Measurements from ENCODE around the gene OR6N2.

The OR6N2 gene

DNA sequence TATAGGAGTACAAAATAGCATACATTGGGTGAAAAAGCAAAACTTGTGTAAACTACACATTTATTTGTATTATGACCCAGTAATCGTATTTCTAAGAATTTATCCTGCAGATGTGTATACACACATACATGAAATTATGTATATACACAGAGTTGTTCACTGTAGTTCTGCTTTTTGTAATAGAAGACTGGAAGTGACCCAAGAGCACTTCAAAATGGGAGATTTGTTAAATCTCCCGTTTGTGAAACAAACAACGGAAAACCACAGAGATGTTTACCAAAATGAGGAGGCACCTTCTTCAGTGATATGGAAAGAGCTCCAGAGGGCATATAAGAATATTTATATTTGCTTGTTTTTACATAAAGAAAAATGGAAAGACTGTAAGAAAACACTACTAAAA, 32.2 kb upstream of the OR6N2 start:
- TF ChIP-seq, protein P1, sequence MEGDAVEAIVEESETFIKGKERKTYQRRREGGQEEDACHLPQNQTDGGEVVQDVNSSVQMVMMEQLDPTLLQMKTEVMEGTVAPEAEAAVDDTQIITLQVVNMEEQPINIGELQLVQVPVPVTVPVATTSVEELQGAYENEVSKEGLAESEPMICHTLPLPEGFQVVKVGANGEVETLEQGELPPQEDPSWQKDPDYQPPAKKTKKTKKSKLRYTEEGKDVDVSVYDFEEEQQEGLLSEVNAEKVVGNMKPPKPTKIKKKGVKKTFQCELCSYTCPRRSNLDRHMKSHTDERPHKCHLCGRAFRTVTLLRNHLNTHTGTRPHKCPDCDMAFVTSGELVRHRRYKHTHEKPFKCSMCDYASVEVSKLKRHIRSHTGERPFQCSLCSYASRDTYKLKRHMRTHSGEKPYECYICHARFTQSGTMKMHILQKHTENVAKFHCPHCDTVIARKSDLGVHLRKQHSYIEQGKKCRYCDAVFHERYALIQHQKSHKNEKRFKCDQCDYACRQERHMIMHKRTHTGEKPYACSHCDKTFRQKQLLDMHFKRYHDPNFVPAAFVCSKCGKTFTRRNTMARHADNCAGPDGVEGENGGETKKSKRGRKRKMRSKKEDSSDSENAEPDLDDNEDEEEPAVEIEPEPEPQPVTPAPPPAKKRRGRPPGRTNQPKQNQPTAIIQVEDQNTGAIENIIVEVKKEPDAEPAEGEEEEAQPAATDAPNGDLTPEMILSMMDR (IDR thresholded peaks at IDR 0.05; ENCODE audit: low read depth, low read length) = no peak
- DNase-seq (ENCODE audit: extremely low read depth, low read depth) = no peak

DNA sequence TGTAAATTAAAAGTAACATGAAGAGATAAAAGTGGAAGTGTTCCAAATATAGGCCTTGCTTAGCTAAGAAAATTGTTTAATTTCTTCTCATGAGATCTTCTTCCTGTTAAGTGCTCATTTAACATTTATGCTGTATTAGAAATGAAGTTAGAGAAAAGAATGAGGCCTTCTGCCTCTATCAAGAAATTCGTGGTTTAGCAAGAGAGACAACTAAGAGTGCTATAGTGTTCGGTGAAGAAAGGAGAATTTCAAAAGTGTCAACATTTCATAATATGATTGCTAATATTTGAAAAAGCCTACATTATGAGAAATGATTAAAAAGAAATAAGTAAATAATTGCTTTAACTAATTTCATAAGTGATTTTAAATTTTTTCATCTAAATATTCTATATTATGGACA, 31.3 kb upstream of the OR6N2 start:
- TF ChIP-seq, protein P1 (IDR thresholded peaks at IDR 0.05; ENCODE audit: low read depth, low read length) = no peak
- no peak for DNase-seq (ENCODE audit: extremely low read depth, low read depth)

DNA sequence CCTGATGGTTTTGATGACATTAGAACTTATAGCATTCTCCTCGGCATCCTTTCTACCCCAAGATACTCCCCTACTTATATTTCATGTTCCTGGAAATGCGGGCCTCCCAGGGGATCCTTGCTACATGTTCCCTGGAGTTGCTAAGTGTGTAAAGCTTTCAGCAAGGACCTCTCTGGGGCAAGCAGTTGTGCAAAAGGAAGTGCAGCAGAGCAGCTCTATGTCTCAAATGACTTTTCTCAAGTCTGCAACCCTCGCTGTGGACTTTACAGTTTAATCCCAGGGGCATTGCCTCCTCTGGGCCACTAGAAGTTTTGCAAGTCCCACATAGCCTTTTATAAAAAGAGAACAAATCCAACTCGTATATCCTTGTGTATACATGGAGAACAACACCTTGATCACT, 29.3 kb upstream of the OR6N2 start:
- DNase-seq (ENCODE audit: extremely low read depth, low read depth) = no peak
- TF ChIP-seq, protein P1 (IDR thresholded peaks at IDR 0.05; ENCODE audit: low read depth, low read length) = no peak

DNA sequence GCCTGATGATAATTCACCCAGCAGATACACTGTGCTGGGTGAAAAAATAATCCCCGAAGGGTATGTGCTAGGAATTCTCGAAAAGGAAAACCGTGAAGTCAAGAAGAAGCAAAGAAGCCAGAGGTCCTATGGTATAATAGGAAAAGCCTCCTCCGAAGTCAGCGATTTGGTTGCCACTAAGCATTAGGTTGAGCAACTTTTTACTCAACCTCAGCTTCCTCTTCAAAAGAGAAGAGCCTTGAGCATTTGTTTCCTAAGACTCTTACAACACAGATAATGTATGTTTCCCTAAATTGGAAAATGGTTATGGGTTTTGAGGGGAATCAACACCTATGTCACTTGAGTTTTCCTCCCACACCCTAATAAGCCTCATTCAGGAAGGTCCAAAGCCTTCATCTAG, 28.9 kb upstream of the OR6N2 start:
- DNase-seq (ENCODE audit: extremely low read depth, low read depth) = no peak
- TF ChIP-seq, protein P1 (IDR thresholded peaks at IDR 0.05; ENCODE audit: low read depth, low read length) = no peak

DNA sequence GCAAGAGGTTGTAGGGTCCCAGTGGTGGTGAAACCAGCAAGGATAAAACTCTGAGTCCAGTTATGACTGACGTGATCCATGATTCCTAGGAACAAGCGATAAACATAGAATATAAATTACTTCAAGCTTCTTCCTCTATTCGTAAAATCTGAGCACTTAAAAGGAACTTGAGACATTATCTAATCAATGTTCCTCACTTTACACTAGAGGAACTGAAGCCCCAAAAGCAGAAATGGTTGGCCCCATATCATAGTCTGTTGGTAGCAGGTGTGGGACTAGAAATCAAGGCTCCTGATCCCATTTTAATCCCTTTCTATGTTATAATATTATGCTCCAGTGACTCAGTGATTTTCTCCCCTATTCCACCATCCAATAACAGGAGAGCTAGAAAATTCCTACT, 28.3 kb upstream of the OR6N2 start:
- TF ChIP-seq, protein P1 (IDR thresholded peaks at IDR 0.05; ENCODE audit: low read depth, low read length) = no peak
- no peak for DNase-seq (ENCODE audit: extremely low read depth, low read depth)

DNA sequence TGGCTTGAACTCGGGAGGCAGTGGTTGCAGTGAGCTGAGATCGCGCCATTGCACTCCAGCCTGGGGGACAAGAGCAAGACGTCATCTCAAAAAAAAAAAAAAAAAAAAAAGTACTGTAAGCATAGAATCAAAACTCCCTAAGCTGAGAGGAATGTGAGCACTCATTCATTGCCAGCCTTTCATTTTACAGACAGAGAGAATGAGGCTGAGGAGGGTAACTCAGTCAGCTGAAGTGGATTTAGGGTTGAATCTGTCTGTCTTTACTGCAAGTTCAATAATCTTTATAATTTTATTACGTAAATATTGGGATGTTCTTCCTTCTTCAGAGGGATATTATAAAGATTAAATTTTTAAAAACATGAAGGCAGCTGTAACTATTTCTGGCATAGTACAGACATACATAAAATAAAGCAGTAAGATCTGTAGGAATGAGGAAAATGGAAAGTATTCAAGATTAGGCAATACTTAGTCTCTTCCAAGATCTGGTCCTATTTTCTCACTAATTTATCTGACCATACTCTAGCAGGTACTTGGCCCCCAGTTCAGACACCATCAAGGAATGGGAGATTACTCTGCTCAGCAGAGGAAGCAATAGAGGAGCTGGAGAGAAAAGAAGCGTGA, 26.0 kb upstream of the OR6N2 start:
- DNase-seq (ENCODE audit: extremely low read depth, low read depth) = no peak
- TF ChIP-seq, protein P1 (IDR thresholded peaks at IDR 0.05; ENCODE audit: low read depth, low read length) = no peak

DNA sequence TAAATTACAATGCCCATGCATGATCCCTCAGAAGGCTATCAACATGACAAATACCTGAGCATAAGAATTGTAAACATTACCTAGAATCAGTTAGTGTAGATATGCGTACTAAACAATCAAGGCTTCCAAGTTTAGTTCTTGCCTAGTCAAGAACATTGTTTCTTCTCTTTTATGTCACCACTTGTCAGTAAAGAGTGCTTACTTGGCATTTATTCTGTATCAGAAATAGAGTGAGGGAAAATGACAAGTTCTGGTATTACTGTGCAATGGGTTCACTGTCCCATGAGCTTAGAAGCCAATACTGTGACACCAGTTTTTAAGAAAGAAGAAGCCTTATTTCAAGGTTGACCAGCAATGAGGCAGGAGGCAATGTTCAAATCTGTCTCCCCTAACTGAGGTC, 22.7 kb upstream of the OR6N2 start:
- DNase-seq (ENCODE audit: extremely low read depth, low read depth) = no peak
- TF ChIP-seq, protein P1 (IDR thresholded peaks at IDR 0.05; ENCODE audit: low read depth, low read length) = no peak
